ENCODE results near the gene SLC17A9.

DNA sequence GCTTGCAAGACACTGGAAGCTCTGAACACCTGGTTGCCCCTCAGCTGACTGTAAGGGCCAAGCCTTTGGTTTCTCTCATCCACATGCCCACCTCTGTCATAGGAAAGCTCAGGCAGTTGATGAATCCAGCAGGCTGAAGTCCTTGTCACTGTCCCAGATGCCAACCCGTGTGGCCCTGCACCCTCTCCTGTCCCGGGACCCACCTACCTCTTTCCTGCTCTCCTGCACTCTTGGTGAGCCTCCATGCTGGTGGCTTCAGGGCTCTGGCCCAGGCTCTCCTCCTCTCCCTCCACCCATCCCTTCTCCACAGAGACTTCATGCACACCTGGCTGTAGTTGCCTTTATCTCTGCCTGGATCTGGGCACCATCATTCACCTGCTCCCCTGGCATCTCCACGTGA lies 18.5 kb upstream of the SLC17A9 start:
- TF ChIP-seq, protein P1, sequence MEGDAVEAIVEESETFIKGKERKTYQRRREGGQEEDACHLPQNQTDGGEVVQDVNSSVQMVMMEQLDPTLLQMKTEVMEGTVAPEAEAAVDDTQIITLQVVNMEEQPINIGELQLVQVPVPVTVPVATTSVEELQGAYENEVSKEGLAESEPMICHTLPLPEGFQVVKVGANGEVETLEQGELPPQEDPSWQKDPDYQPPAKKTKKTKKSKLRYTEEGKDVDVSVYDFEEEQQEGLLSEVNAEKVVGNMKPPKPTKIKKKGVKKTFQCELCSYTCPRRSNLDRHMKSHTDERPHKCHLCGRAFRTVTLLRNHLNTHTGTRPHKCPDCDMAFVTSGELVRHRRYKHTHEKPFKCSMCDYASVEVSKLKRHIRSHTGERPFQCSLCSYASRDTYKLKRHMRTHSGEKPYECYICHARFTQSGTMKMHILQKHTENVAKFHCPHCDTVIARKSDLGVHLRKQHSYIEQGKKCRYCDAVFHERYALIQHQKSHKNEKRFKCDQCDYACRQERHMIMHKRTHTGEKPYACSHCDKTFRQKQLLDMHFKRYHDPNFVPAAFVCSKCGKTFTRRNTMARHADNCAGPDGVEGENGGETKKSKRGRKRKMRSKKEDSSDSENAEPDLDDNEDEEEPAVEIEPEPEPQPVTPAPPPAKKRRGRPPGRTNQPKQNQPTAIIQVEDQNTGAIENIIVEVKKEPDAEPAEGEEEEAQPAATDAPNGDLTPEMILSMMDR (conservative IDR thresholded peaks at IDR 0.05) = no peak
- TF ChIP-seq EZH2 (IDR thresholded peaks at IDR 0.05; ENCODE audit: low read depth) = no peak

Measured in PC-9 (cell line).